Muscle of leg (tissue), 11 donors: ENCODE measurements around the gene PRR20B. TPM values are rescaled to one million over a fixed set of nuclear protein-coding genes. Genes with fewer than 3 reads are reported as not detected.
"Not testable (repeated sequence)": the region's sequence is repeated elsewhere in the genome, so short reads cannot be mapped to it uniquely, and the experiment has no call there.

ENCODE experiments used
- DNase-seq: peaks from one replicate; pipeline ENCODE4 v3.0.0; 2013
- H3K27ac ChIP-seq: one replicate; pipeline ENCODE4 v1.5.1; 2013; ENCODE audit warnings: mild to moderate bottlenecking, low read length, control low read depth
- H3K27me3 ChIP-seq: one replicate; pipeline ENCODE4 v1.6.1; 2013; ENCODE audit warnings: low read length; ENCODE audit not compliant: control insufficient read depth, insufficient read depth
- H3K36me3 ChIP-seq: one replicate; pipeline ENCODE4 v1.6.1; 2013; ENCODE audit warnings: low read length; ENCODE audit not compliant: control insufficient read depth, insufficient read depth
- H3K4me1 ChIP-seq: one replicate; pipeline ENCODE4 v1.6.1; 2013; ENCODE audit warnings: low read length; ENCODE audit not compliant: control insufficient read depth, insufficient read depth
- H3K4me3 ChIP-seq: one replicate; pipeline ENCODE4 v1.5.1; 2013; ENCODE audit warnings: low read length, control low read depth
- H3K9me3 ChIP-seq: replicated peaks from 2 replicates; pipeline ENCODE4 v1.6.1; 2013; ENCODE audit warnings: low read depth, low read length; ENCODE audit not compliant: control insufficient read depth
- WGBS: methylation state at CpG from one replicate; pipeline ENCODE4 v1.1.5; 2013; ENCODE audit warnings: missing lambda C conversion rate; ENCODE audit not compliant: insufficient coverage; 5-methylcytosine and 5-hydroxymethylcytosine counted together
- polyA plus RNA-seq, 8 donors: library from polyadenylated mRNA; unstranded; fragments of 120-200 nt; gene quantifications; one replicate each; pipeline versions ENCODE4 v1.2.1 to v1.2.3, GENCODE V29; 2013; ENCODE audit warnings: inconsistent platforms in 1 of 8, low replicate concordance in 1 of 8; ENCODE audit not compliant: insufficient read length in 8 of 8, insufficient read depth in 1 of 8
- total RNA-seq: library from RNA; stranded (reverse); fragments of 120-200 nt; gene quantifications from one replicate; pipeline ENCODE4 v1.2.4, GENCODE V29; 2013

The PRR20B gene
- total and polyA plus RNA-seq, 9 donors = not detected

DNA sequence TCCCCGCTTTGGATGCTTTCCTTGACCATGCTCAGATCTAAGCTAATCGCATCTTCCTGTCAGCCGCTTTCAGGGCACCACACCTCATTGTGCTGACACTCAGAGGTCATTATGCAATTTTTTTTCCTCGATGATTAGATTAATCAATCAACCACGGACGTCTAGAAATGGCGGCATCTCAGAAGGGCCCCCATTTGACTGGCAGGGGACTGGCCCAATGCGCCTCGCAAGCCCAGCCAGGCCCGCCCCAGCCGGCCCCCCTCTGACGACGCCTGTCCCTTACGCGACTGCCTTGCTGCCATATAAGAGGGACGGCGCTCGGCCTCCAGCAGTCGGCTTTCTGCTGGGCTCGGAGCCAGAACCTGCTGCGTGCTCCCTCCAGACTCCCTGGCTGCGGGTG, 6.5 kb downstream of the PRR20B start, which contains the start of gene PRR20C:
TSS of gene PRR20C (plus strand) at position 301 of the 400 bp plus-strand sequence. CDS start 387 bp downstream, outside the sequence.
- not testable (repeated sequence) for H3K4me1 ChIP-seq, H3K4me3 ChIP-seq, H3K36me3 ChIP-seq, H3K27me3 ChIP-seq, DNase-seq, H3K27ac ChIP-seq, H3K9me3 ChIP-seq
- no CpG with 5 or more reads among the region's 22 CpGs for WGBS

DNA sequence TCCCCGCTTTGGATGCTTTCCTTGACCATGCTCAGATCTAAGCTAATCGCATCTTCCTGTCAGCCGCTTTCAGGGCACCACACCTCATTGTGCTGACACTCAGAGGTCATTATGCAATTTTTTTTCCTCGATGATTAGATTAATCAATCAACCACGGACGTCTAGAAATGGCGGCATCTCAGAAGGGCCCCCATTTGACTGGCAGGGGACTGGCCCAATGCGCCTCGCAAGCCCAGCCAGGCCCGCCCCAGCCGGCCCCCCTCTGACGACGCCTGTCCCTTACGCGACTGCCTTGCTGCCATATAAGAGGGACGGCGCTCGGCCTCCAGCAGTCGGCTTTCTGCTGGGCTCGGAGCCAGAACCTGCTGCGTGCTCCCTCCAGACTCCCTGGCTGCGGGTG, 13.0 kb downstream of the PRR20B start, which contains the start of gene PRR20D:
TSS of gene PRR20D (plus strand) at position 301 of the 400 bp plus-strand sequence. CDS start 387 bp downstream, outside the sequence.
- not testable (repeated sequence) for DNase-seq, H3K27ac ChIP-seq, H3K27me3 ChIP-seq, H3K9me3 ChIP-seq, H3K4me1 ChIP-seq, H3K4me3 ChIP-seq, H3K36me3 ChIP-seq
- WGBS = no CpG with 5 or more reads among the region's 22 CpGs

DNA sequence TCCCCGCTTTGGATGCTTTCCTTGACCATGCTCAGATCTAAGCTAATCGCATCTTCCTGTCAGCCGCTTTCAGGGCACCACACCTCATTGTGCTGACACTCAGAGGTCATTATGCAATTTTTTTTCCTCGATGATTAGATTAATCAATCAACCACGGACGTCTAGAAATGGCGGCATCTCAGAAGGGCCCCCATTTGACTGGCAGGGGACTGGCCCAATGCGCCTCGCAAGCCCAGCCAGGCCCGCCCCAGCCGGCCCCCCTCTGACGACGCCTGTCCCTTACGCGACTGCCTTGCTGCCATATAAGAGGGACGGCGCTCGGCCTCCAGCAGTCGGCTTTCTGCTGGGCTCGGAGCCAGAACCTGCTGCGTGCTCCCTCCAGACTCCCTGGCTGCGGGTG, 19.6 kb downstream of the PRR20B start, which contains the start of gene PRR20E:
TSS of gene PRR20E (plus strand) at position 301 of the 400 bp plus-strand sequence. CDS start 387 bp downstream, outside the sequence.
- WGBS = no CpG with 5 or more reads among the region's 22 CpGs

DNA sequence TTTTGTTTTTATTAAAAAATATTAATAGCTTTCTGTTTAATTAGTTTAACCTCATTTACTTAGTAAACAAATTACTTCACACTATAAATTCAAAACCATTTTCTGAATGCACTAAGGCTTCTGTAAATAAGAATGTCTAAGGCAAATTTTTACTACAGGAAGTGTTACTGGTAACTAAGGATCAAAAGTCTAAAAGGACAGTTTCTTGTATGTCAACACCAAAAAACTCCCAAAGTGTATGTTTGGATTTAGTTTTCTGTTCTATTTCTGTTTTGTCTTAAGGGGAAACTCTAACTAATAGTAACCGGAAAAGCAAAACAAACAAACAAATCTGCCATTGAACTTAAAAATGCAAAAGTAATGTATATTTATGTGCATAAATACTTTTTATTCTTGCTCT, 44.4 kb downstream of the PRR20B start:
- no peaks in the 10 kb centered on the region for H3K36me3 ChIP-seq
- no peak overlapping the region for H3K27ac ChIP-seq
- no peaks in the 10 kb centered on the region for H3K9me3 ChIP-seq
- WGBS = no CpG with 5 or more reads among the region's 1 CpG
- H3K4me3 ChIP-seq = no peak overlapping the region
- DNase-seq = no peak
- H3K4me1 ChIP-seq = no peaks in the 10 kb centered on the region
- H3K27me3 ChIP-seq = no peaks in the 10 kb centered on the region

More for the DNA sequence above, 19.6 kb downstream of the PRR20B start, which contains the start of gene PRR20E:
- not testable (repeated sequence) for H3K27ac ChIP-seq, H3K4me3 ChIP-seq, H3K27me3 ChIP-seq, H3K36me3 ChIP-seq, H3K9me3 ChIP-seq, DNase-seq, H3K4me1 ChIP-seq

Other genes starting within 250 kb of the PRR20B start
- not detected for gene PRR20A, start 6.6 kb upstream of the PRR20B start, total RNA-seq
- gene PRR20A, start 6.6 kb upstream of the PRR20B start, polyA plus RNA-seq = not detected
- gene PRR20C, start 6.6 kb downstream of the PRR20B start, total RNA-seq = not detected
- gene PRR20C, start 6.6 kb downstream of the PRR20B start, polyA plus RNA-seq = not detected
- not detected for gene PRR20D, start 13.1 kb downstream of the PRR20B start, total RNA-seq
- gene PRR20D, start 13.1 kb downstream of the PRR20B start, polyA plus RNA-seq = not detected
- not detected for gene PRR20E, start 19.7 kb downstream of the PRR20B start, total RNA-seq
- not detected for gene PRR20E, start 19.7 kb downstream of the PRR20B start, polyA plus RNA-seq